ENCODE data around the gene ACVRL1.

Gene ACVRL1

GRCh38 chr12:51970904-51971646 lies 63.8 kb downstream of the ACVRL1 start:
- TF ChIP-seq TEAD4 (IDR thresholded peaks at IDR 0.05) (no peak), TAF1 (IDR thresholded peaks at IDR 0.05; ENCODE audit: low read depth) (0 out of 2 replicates have a peak, but pooled peaks have one; percentile 22)

GRCh38 chr12:51971679-51972421 lies 64.5 kb downstream of the ACVRL1 start:
- no peak for TF ChIP-seq CREB1 (IDR thresholded peaks at IDR 0.05; ENCODE audit: low read depth)
- TF ChIP-seq EP300 (IDR thresholded peaks at IDR 0.05; ENCODE audit: borderline replicate concordance): no peak
- no peak for TF ChIP-seq REST (IDR thresholded peaks at IDR 0.05; ENCODE audit: low read depth)
- TF ChIP-seq ZBTB7A (IDR thresholded peaks at IDR 0.05; ENCODE audit: low read depth): no peak
- TF ChIP-seq CEBPB (IDR thresholded peaks at IDR 0.05): no peak
- TF ChIP-seq EGR1 (IDR thresholded peaks at IDR 0.05): no peak
- TF ChIP-seq FOXM1 (IDR thresholded peaks at IDR 0.05; ENCODE audit: borderline replicate concordance, low read depth): no peak
- no peak for TF ChIP-seq TCF12 (IDR thresholded peaks at IDR 0.05; ENCODE audit: low read depth)
- no peak for TF ChIP-seq TAF1 (IDR thresholded peaks at IDR 0.05; ENCODE audit: low read depth)
- TF ChIP-seq TEAD4 (IDR thresholded peaks at IDR 0.05): no peak
- no peak for TF ChIP-seq YY1 (IDR thresholded peaks at IDR 0.05; ENCODE audit: low read depth)
- TF ChIP-seq NFIC (IDR thresholded peaks at IDR 0.05): no peak
- TF ChIP-seq USF1 (IDR thresholded peaks at IDR 0.05): no peak
- no peak for TF ChIP-seq RAD21 (IDR thresholded peaks at IDR 0.05; ENCODE audit: low read depth)

- TF ChIP-seq TEAD4 (IDR thresholded peaks at IDR 0.05) (no peak), CREB1 (IDR thresholded peaks at IDR 0.05; ENCODE audit: low read depth) (no peak), CEBPB (IDR thresholded peaks at IDR 0.05) (no peak), EGR1 (IDR thresholded peaks at IDR 0.05) (no peak), EP300 (IDR thresholded peaks at IDR 0.05; ENCODE audit: borderline replicate concordance) (no peak), ZBTB7A (IDR thresholded peaks at IDR 0.05; ENCODE audit: low read depth) (no peak), REST (IDR thresholded peaks at IDR 0.05; ENCODE audit: low read depth) (no peak), TAF1 (IDR thresholded peaks at IDR 0.05; ENCODE audit: low read depth) (no peak), USF1 (IDR thresholded peaks at IDR 0.05) (no peak), MAX (IDR thresholded peaks at IDR 0.05) (no peak), NFIC (IDR thresholded peaks at IDR 0.05) (no peak)
These were observed 65.1 kb downstream of the ACVRL1 start for GRCh38 chr12:51972422-51972812.

GRCh38 chr12:51972849-51973273 lies 65.6 kb downstream of the ACVRL1 start:
- no peak for TF ChIP-seq ZBTB7A (IDR thresholded peaks at IDR 0.05; ENCODE audit: low read depth)
- TF ChIP-seq USF1 (IDR thresholded peaks at IDR 0.05): no peak
- TF ChIP-seq TAF1 (IDR thresholded peaks at IDR 0.05; ENCODE audit: low read depth): no peak
- no peak for TF ChIP-seq FOXM1 (IDR thresholded peaks at IDR 0.05; ENCODE audit: borderline replicate concordance, low read depth)
- TF ChIP-seq NFIC (IDR thresholded peaks at IDR 0.05): no peak
- no peak for TF ChIP-seq RAD21 (IDR thresholded peaks at IDR 0.05; ENCODE audit: low read depth)
- no peak for TF ChIP-seq EGR1 (IDR thresholded peaks at IDR 0.05)
- no peak for TF ChIP-seq MAX (IDR thresholded peaks at IDR 0.05)
- TF ChIP-seq REST (IDR thresholded peaks at IDR 0.05; ENCODE audit: low read depth): no peak
- TF ChIP-seq TCF12 (IDR thresholded peaks at IDR 0.05; ENCODE audit: low read depth): no peak
- TF ChIP-seq CEBPB (IDR thresholded peaks at IDR 0.05): no peak
- TF ChIP-seq YY1 (IDR thresholded peaks at IDR 0.05; ENCODE audit: low read depth): no peak
- TF ChIP-seq EP300 (IDR thresholded peaks at IDR 0.05; ENCODE audit: borderline replicate concordance): no peak
- no peak for TF ChIP-seq TEAD4 (IDR thresholded peaks at IDR 0.05)
- TF ChIP-seq CREB1 (IDR thresholded peaks at IDR 0.05; ENCODE audit: low read depth): no peak

Data from Ishikawa (cell line).